Fibroblast of lung (primary cell): ENCODE measurements around the gene PSRC1. TPM values are rescaled to one million over a fixed set of nuclear protein-coding genes. Genes with fewer than 3 reads are reported as not detected.

Experiments used
- DNase-seq, 2 donors: peaks; one replicate each; pipeline versions ENCODE4 v3.0.0 to v3.0.0-alpha.2; 2010; ENCODE audit warnings: low read depth in 2 of 2
- H2AFZ ChIP-seq: 2 replicates; pipeline ENCODE4 v1.5.1; 2012; ENCODE audit warnings: low read length, control low read depth, inconsistent platforms
- H3K27ac ChIP-seq: 2 replicates; pipeline ENCODE4 v1.5.1; 2011; ENCODE audit warnings: low read length, control low read depth; ENCODE audit not compliant: insufficient read depth
- H3K27me3 ChIP-seq: 2 replicates; pipeline ENCODE4 v1.5.1; 2011; ENCODE audit warnings: mild to moderate bottlenecking, low read length; ENCODE audit not compliant: control insufficient read depth, insufficient read depth
- H3K36me3 ChIP-seq: 2 replicates; pipeline ENCODE4 v1.5.1; 2011; ENCODE audit warnings: low read length; ENCODE audit not compliant: control insufficient read depth, insufficient read depth
- H3K4me1 ChIP-seq: 2 replicates; pipeline ENCODE4 v1.5.1; 2011; ENCODE audit warnings: low read length; ENCODE audit not compliant: control insufficient read depth, insufficient read depth; ENCODE audit errors: extremely low read depth
- H3K4me2 ChIP-seq: 2 replicates; pipeline ENCODE4 v1.5.1; 2011; ENCODE audit warnings: low read length, control low read depth; ENCODE audit not compliant: insufficient read depth; ENCODE audit errors: extremely low read depth
- H3K4me3 ChIP-seq, 4 experiments: fragments of 200-600 bp in 1 of 4; sonication (generic) in 1 of 4; replicated peaks in 1 of 4; 2 replicates each; pipeline ENCODE4 v1.5.1; 2011 to 2016; ENCODE audit warnings: low read length in 4 of 4, low read depth in 3 of 4, mild to moderate bottlenecking in 3 of 4, control low read depth in 2 of 4, inconsistent platforms in 1 of 4, mixed read lengths in 1 of 4; ENCODE audit not compliant: insufficient read depth in 1 of 4; ENCODE audit errors: control extremely low read depth in 1 of 4
- H3K79me2 ChIP-seq: 2 replicates; pipeline ENCODE4 v1.5.1; 2012; ENCODE audit warnings: mild to moderate bottlenecking, low read length, inconsistent platforms; ENCODE audit not compliant: control insufficient read depth, insufficient read depth
- H3K9ac ChIP-seq: 2 replicates; pipeline ENCODE4 v1.5.1; 2011; ENCODE audit warnings: mild to moderate bottlenecking, low read length, control low read depth; ENCODE audit not compliant: insufficient read depth
- H3K9me3 ChIP-seq: 2 replicates; pipeline ENCODE4 v1.5.1; 2012; ENCODE audit warnings: low read depth, low read length; ENCODE audit not compliant: control insufficient read depth, insufficient read depth
- H4K20me1 ChIP-seq: 2 replicates; pipeline ENCODE4 v1.5.1; 2011; ENCODE audit warnings: low read length; ENCODE audit not compliant: control insufficient read depth, insufficient read depth; ENCODE audit errors: extremely low read depth
- EZH2 ChIP-seq: IDR thresholded peaks from 2 replicates; pipeline ENCODE4 v1.5.1; 2012; ENCODE audit warnings: low read length, control low read depth, mild to moderate bottlenecking; ENCODE audit errors: missing control alignments
- polyA plus RNA-seq, 2 donors: library from polyadenylated mRNA; depleted of rRNA in 1 of 2; stranded (reverse) in 1 of 2; unstranded in 1 of 2; fragments of >200 nt; gene quantifications; 2 replicates each; pipeline ENCODE4 v1.2.1, GENCODE V29; 2011 to 2012; ENCODE audit warnings: missing spikeins in 1 of 2
- total RNA-seq: library from RNA; depleted of rRNA; stranded (reverse); fragments of >200 nt; gene quantifications from 2 replicates; pipeline ENCODE4 v1.2.1, GENCODE V29; 2014
- TF ChIP-seq, protein P1 (sequence below), 2 donors: IDR thresholded peaks in 1 of 2; conservative IDR thresholded peaks in 1 of 2; 1 replicate in 1 of 2; 2 replicates in 1 of 2; pipeline ENCODE4 v1.5.1; 2011 to 2012; ENCODE audit warnings: low read length in 2 of 2, control low read depth in 1 of 2, inconsistent platforms in 1 of 2, low read depth in 1 of 2, mild to moderate bottlenecking in 1 of 2

PSRC1 gene
- total and polyA plus RNA-seq, 2 donors (not counting 1 experiment from before 2014, with no cell fraction given) = 8.3 to 9.9 TPM

DNA sequence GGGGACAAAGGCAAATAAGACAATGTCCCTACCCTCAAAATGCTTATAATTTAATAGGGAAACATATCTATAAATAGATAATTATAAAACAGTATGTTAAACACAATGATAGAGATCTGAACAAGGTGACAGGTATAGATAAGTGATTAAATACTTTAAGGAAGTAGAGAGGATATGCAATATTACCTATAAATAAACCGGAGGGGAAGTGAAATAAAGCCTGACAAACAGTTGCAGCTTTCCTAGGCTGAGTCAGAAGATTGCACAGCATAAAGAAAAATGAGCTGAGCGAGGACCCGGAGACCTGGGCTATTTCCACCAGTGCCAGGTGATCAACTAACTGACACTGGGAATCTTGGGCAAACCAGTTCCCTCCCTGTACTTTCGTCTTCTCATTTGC lies 11.5 kb upstream of the PSRC1 start:
- TF ChIP-seq, protein P1, sequence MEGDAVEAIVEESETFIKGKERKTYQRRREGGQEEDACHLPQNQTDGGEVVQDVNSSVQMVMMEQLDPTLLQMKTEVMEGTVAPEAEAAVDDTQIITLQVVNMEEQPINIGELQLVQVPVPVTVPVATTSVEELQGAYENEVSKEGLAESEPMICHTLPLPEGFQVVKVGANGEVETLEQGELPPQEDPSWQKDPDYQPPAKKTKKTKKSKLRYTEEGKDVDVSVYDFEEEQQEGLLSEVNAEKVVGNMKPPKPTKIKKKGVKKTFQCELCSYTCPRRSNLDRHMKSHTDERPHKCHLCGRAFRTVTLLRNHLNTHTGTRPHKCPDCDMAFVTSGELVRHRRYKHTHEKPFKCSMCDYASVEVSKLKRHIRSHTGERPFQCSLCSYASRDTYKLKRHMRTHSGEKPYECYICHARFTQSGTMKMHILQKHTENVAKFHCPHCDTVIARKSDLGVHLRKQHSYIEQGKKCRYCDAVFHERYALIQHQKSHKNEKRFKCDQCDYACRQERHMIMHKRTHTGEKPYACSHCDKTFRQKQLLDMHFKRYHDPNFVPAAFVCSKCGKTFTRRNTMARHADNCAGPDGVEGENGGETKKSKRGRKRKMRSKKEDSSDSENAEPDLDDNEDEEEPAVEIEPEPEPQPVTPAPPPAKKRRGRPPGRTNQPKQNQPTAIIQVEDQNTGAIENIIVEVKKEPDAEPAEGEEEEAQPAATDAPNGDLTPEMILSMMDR (conservative IDR thresholded peaks at IDR 0.05 in 1 of 2, IDR thresholded peaks at IDR 0.05 in 1 of 2; ENCODE audit: low read depth in 1 of 2, low read length in 2 of 2) = no peak
- no peak for DNase-seq
- Histone ChIP-seq H3K36me3 (no peaks in the 10 kb centered on the region), H2AFZ (no peak overlapping the region), H3K27ac (no peak overlapping the region), H3K4me3 (no peak overlapping the region), H3K9me3 (no peaks in the 10 kb centered on the region), H3K27me3 (no peaks in the 10 kb centered on the region), H3K4me2 (no peak overlapping the region), H3K79me2 (no peaks in the 10 kb centered on the region), H3K4me1 (peaks cover 13% of the 10 kb centered on the region), H4K20me1 (no peaks in the 10 kb centered on the region), H3K9ac (no peak overlapping the region)

DNA sequence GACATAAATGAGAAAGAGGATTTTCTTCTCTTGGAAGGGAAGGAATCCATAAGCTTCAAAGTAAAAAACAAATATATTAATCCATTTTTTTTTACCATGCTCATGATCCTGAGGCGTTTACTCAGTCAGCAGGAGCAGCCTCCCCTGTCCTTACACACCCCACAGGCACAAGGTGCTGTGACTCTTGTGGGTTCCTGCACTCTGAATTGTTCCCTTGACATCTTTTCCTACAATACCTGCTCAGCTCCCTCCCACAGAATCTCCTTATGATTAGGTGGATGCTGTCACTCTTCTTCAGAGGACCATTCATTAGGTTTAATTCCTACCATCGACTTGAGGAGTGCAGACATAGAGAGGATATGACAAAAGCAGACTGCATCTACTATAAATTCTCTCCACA lies 10.1 kb upstream of the PSRC1 start:
- Histone ChIP-seq H3K9ac (no peak overlapping the region), H3K79me2 (no peaks in the 10 kb centered on the region), H3K27ac (no peak overlapping the region), H2AFZ (no peak overlapping the region), H4K20me1 (no peaks in the 10 kb centered on the region), H3K4me1 (no peaks in the 10 kb centered on the region), H3K27me3 (no peaks in the 10 kb centered on the region), H3K4me2 (no peak overlapping the region), H3K4me3 (no peak overlapping the region), H3K9me3 (no peaks in the 10 kb centered on the region), H3K36me3 (no peaks in the 10 kb centered on the region)
- TF ChIP-seq, protein P1 (conservative IDR thresholded peaks at IDR 0.05 in 1 of 2, IDR thresholded peaks at IDR 0.05 in 1 of 2; ENCODE audit: low read depth in 1 of 2, low read length in 2 of 2) = no peak
- no peak for TF ChIP-seq EZH2
- DNase-seq = no peak

DNA sequence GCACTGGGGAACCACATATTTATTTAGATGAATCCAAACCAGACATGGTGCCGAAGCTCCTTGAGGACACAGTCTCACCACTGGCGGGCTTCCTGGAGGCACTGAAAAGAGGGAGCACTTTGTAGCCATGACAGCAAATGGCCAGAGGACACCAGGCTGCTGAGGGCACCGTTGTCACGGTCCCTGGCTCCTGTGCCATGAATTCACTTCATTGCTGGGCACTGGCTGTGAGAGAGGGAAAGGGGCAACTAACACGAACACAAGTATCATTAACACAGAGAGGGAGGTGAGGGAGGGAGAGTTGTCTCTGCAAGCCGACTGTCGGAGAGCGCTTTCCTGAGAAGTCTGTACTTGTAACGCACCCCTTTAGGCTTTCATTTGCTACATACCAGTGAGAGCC lies 9.4 kb upstream of the PSRC1 start:
- H4K20me1 ChIP-seq = no peaks in the 10 kb centered on the region
- H3K27ac ChIP-seq = no peak overlapping the region
- no peak overlapping the region for H3K4me2 ChIP-seq
- H3K27me3 ChIP-seq = no peaks in the 10 kb centered on the region
- no peak overlapping the region for H3K9ac ChIP-seq
- no peaks in the 10 kb centered on the region for H3K79me2 ChIP-seq
- no peaks in the 10 kb centered on the region for H3K9me3 ChIP-seq
- DNase-seq = no peak
- H3K36me3 ChIP-seq = no peaks in the 10 kb centered on the region
- H2AFZ ChIP-seq = no peak overlapping the region
- no peak for TF ChIP-seq EZH2
- TF ChIP-seq, protein P1 (conservative IDR thresholded peaks at IDR 0.05 in 1 of 2, IDR thresholded peaks at IDR 0.05 in 1 of 2; ENCODE audit: low read depth in 1 of 2, low read length in 2 of 2) = no peak
- H3K4me1 ChIP-seq = no peaks in the 10 kb centered on the region
- H3K4me3 ChIP-seq = no peak overlapping the region
